Fibroblast of peridontal ligament (primary cell): ENCODE measurements around the gene GOLGA6C.
"Not testable (repeated sequence)": the region's sequence is repeated elsewhere in the genome, so short reads cannot be mapped to it uniquely, and the experiment has no call there.

Experiments used
- DNase-seq: peaks from one replicate; pipeline ENCODE4 v3.0.0-alpha.2; 2010; ENCODE audit errors: extremely low read depth

GOLGA6C gene, protein sequence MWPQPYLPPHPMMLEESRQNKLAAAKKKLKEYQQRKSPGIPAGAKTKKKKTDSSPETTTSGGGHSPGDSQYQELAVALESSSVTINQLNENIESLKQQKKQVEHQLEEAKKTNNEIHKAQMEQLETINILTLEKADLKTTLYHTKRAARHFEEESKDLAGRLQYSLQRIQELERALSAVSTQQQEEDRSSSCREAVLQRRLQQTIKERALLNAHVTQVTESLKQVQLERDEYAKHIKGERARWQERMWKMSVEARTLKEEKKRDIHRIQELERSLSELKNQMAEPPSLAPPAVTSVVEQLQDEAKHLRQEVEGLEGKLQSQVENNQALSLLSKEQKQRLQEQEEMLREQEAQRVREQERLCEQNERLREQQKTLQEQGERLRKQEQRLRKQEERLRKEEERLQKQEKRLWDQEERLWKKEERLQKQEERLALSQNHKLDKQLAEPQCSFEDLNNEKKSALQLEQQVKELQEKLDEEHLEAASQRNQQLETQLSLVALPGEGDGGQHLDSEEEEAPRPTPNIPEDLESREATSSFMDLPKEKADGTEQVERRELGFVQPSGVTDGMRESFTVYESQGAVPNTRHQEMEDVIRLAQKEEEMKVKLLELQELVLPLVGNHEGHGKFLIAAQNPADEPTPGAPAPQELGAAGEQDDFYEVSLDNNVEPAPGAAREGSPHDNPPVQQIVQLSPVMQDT

GRCh38 chr15:75258034-75258433 is at the start of gene GOLGA6C:
Gene GOLGA6C (plus strand): TSS chr15:75258334. CDS start chr15:75258599, 265 bp downstream.
- DNase-seq = not testable (repeated sequence)

GRCh38 chr15:75208501-75209288 is 49.4 kb upstream of the GOLGA6C start:
- no peak for DNase-seq

DNA sequence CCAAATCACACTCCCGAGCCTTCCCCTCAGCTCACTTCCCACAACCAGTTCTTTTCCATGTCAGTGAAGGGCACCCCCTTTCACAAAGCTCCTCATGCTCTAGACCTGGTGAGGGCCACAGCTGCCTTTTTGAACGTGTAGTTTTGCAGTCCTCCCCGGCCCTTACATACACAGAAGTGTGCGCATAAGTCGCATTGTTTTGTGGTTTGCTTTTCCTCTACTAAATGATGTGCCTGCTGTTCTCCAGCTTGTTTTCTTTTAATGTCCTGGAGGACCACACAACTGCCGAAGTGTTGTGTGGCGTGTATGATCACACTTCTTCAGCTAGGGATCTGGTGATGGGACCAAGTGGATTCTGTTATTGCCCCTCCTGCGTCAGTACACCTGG is 48.9 kb upstream of the GOLGA6C start:
- DNase-seq = no peak

DNA sequence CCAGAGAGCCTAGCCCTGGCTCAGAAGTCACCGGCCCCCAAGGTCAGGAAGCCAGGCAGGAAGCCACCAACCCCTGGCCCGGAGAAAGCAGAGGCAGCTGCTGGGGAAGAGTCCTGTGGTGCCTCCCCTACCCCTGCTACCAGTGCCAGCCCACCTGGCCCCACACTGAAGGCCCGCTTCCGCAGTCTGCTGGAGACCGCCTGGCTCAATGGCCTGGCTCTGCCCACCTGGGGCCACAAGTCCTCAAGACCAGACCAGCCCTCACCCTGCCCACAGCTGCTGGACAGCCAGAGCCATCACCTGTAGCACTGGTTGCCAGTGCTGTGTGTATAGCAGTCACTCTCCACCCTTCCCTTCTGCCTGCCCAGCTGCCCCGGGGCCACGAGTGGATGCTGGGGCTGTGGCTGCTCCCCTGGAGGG is 47.3 kb upstream of the GOLGA6C start:
- DNase-seq = no peak

DNA sequence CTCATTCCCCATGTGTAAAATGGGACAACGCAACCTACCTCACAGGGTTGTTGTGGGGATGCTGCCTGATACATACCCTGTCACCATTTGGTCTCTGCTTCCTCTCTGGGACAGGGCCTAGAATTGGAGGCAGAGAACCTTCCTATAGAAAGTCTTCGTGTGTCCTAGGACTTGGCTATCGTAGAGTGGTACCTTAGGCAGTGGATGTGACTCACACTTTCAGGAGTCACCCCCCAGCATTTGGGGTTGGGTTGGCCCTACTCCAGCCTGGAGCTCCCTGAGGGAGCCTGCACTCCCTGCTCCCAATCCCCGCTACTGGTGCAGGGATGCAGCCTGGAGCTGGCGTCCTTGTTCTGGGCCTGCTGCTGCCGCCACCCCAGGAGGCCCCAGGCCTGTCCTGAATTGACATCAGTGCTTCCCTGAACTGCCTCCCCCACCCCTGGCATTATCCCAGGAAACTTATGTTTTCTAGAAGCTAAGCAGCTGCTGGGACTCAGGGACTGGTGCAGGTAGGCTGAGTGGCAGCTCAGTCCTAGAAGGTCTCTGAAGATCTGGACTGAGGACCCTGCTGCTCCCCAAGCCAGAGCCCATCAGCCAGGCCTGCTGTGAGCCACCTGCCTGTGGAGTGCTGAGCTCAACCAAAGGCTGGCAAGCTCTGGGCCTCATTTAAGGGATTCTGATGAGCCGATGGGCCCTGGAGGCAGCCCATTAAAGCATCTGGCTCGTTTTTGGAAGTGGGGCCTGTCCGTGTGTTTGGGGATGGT is 46.5 kb upstream of the GOLGA6C start:
- no peak for DNase-seq

- no peak for DNase-seq
Measured at GRCh38 chr15:75212200-75212858, 45.8 kb upstream of the GOLGA6C start.

- no peak for DNase-seq
Measured at GRCh38 chr15:75213212-75213767, 44.8 kb upstream of the GOLGA6C start.

GRCh38 chr15:75213768-75214221 is 44.3 kb upstream of the GOLGA6C start:
- no peak for DNase-seq

DNA sequence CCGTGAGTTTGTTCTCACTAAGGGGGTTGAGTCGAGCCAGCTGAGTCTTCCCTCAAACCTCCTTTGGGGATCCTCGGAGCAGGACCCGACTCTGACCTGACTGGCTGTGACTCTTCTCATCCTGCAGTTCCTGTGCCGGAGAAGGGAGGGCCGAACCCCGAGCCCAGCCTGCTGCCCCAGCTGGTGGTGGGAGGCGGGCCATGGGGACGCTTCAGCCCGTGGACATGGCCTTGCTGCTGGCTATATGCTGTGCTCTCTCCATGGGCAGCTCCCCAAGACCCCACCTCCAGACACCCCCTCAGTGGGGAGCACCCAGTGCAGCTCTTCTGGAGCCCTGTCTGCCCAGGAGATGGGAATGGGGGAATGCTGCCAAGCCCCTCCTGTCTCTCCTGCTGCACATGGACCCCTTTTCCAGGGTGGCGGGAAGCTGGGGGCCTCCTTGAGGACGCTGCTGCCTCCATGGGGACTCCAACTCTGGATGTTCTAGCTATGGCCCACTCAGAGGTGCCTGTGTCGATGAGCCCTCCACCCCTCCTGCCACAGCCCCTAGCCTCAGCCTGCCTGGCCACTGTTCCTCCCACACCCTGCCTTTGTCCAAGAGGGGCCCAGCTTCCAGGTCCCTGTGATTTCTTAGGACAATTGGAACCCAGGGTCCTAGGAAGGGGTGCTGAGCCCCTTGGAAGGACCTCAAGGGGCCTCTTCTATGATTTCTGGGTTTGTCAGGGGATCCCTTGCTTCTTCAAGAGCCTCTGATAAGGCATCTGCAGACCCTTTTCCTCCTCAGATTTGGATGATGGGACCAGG is 43.6 kb upstream of the GOLGA6C start:
- no peak for DNase-seq

DNA sequence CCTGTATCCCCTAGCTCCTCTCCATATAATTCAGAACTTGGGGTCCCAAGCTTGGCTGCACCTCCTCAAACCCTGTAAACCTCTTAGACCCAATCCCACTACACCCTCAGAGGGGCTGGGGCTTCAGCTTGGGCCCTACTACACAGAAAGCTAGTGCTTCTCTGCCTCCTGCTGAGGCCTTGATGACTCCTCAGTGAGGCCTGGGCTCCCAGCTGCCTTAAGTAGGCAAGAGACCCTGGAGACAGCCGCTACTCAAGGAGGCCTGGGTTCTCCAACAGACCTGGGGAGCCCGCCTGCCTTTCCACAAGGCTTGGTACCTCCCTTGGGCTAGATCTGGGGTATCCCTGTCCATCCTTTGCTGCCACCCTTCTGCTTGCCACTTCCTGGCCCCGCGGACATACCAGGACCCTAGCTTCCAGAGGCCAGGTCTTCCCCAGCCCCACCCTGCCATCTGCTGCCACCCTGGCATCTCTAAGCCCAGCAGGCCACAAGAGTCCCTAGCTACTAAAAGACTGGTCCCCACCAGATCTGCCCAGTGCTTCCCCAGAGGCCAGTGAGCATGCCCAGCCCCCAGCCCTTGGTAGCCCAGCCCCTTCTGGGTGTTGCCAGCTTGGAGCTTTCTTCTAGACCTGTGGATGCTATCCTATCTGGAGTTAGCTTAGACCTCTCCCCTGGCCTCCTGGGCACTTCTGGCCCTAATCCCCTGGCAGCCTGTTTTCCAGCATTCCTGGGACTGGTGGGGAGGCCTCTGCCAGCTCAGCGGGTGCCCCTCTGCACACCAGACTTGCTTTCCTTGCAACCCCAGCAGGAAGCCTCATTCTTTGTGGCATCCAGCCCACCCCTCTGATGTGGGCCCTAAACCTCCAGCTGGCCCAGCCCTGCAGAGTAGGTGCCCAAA is 42.8 kb upstream of the GOLGA6C start:
- no peak for DNase-seq

DNA sequence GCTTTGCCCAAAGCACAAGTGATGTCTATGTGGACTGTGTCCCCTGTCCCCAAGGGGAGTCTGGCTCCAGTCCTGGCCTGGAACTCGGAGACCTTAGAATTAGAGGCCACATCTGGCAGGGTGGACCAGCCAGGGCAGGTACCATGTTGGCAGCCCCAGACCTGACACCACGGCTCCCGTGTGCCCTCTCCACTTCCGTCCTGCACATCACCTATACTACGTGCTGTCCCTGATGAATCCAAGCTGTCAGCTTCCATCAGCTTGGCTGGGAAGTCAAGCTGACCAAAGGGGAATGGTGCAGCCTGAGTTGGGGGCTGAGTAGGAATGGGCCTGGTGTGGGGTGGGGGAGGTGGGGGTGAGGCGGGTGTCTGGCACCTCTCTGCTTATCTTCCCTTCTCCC is 41.1 kb upstream of the GOLGA6C start:
- DNase-seq = no peak

DNA sequence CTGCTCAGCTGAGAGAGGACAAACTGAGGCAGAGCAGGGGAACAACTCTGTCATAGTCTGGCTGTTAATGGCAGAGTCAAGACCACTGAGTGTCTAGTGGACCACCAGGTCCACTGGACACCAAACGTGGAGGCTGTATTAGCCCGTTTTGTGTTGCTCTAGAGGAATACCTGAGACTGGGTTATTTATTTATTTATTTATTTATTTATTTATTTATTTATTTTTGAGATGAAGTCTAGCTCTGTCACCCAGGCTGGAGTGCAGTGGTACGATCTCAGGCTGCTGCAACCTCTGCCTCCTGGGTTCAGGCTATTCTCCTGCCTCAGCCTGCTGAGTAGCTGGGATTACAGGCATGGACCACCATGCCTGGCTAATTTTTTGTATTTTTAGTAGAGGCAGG is 40.6 kb upstream of the GOLGA6C start:
- not testable (repeated sequence) for DNase-seq

DNA sequence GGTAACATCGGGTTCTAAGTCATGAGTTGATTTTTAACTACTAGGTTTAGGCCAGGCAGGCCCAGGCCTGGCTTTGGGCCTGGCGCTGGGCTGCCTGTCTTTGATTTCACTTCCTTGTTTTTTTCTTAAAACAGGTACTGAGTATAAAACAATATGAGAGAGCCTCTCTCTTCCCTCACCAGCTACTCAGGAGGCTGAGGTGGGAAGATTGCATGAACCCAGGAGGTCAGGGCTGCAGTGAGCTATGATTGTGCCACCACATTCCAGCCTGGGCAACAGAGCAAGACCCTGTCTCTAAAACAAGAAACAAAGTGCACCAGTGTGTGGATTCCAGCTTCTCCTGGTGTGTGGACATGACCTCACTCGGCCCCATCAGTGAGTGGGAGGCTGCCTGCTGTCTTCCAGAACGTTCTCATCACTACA is 38.6 kb upstream of the GOLGA6C start:
- not testable (repeated sequence) for DNase-seq

GRCh38 chr15:75223688-75224087 is 34.4 kb upstream of the GOLGA6C start:
- no peak for DNase-seq

DNA sequence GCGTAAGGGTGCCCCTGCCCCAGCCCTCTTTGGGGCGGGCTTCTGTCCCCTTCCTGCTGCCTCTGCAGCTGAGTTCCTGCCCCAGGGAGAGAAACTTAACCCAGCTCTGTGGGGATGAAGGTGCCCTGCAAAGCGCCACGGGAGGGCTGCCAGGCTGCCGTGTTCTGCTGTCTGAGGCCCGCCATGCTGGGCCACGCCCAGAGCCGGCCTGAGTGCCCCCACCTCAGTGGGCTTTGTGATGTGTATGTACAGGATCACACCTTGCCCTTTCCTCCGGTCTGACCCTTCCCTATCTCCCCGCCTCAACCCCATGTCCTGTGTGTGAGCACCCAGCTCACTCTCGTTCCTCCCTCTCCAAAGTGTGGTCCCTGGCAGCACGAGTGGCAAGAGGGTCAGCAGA is 33.9 kb upstream of the GOLGA6C start:
- DNase-seq = no peak

- not testable (repeated sequence) for DNase-seq
Measured at GRCh38 chr15:75225102-75225836, 32.9 kb upstream of the GOLGA6C start.

- no peak for DNase-seq
Measured at GRCh38 chr15:75225951-75226732, 32.0 kb upstream of the GOLGA6C start.
